Pulmonary artery endothelial cell (primary cell): ENCODE measurements around the gene ZCCHC18. TPM values are rescaled to one million over a fixed set of nuclear protein-coding genes. Genes with fewer than 3 reads are reported as not detected.

Experiments used
- DNase-seq: peaks from one replicate; pipeline ENCODE4 v3.0.0-alpha.2; 2011; ENCODE audit warnings: low read depth, low spot score
- total RNA-seq: library from RNA; depleted of rRNA; stranded (reverse); fragments of >200 nt; gene quantifications from 2 replicates; pipeline ENCODE4 v1.2.3, GENCODE V29; 2014

ZCCHC18 gene
- total RNA-seq, 1 donor from 2014 or later, result 1.9 TPM

- DNase-seq, result no peak
Observed at GRCh38 chrX:104130808-104131207, 18.5 kb downstream of the ZCCHC18 start.

GRCh38 chrX:104134583-104135261 is 22.4 kb downstream of the ZCCHC18 start:
- no peak for DNase-seq

GRCh38 chrX:104135677-104136076 is 23.4 kb downstream of the ZCCHC18 start:
- no peak for DNase-seq

- DNase-seq, result peak; percentile 63
Observed at GRCh38 chrX:104136241-104137019, 24.1 kb downstream of the ZCCHC18 start.

GRCh38 chrX:104137496-104137895 is 25.2 kb downstream of the ZCCHC18 start:
- DNase-seq, result no peak

GRCh38 chrX:104141087-104141760 is 28.9 kb downstream of the ZCCHC18 start:
- DNase-seq, result no peak

GRCh38 chrX:104151037-104151436 is 38.7 kb downstream of the ZCCHC18 start:
- DNase-seq, result no peak

GRCh38 chrX:104156630-104157529 is 44.6 kb downstream of the ZCCHC18 start, which contains the start of gene SLC25A53:
Gene SLC25A53 (minus strand): TSS chrX:104157009. CDS start chrX:104105257, 51,752 bp downstream.
- peak; percentile 37 for DNase-seq

Other genes starting within 250 kb of the ZCCHC18 start
- 3.9 and 5.9 TPM in 2 replicates for gene TMSB15B, start 149.9 kb upstream of the ZCCHC18 start, total RNA-seq
- gene H2BW1, start 98.8 kb upstream of the ZCCHC18 start, total RNA-seq, result not detected in 2 replicates
- gene H2BW2, start 72.6 kb upstream of the ZCCHC18 start, total RNA-seq, result not detected in 2 replicates
- 2.5 and 3.1 TPM in 2 replicates for gene TMSB15C, start 36.3 kb upstream of the ZCCHC18 start, total RNA-seq
- gene SLC25A53, start 44.5 kb downstream of the ZCCHC18 start, total RNA-seq, result 8.7 and 12.5 TPM in 2 replicates
- 28.6 and 37.0 TPM in 2 replicates for gene FAM199X, start 53.9 kb downstream of the ZCCHC18 start, total RNA-seq
- not detected in 2 replicates for gene ESX1, start 142.4 kb downstream of the ZCCHC18 start, total RNA-seq